K562 (cell line): ENCODE results near the gene ZBTB26. TPM values are rescaled to one million over a fixed set of nuclear protein-coding genes. Genes with fewer than 3 reads are reported as not detected.

Experiments used
- CEBPB ChIP-seq: fragments of 450-650 bp; IDR thresholded peaks from 2 replicates; pipeline ENCODE4 v1.6.1; 2016; ENCODE audit warnings: missing genetic modification characterization, missing compliant biosample characterization
- CXXC5 ChIP-seq: fragments of 250-450 bp; sonication (Bioruptor Pico); IDR thresholded peaks from 2 replicates; pipeline ENCODE4 v1.8.0; 2022; ENCODE audit warnings: inconsistent platforms, mild to moderate bottlenecking, moderate library complexity
- ESRRB ChIP-seq: fragments of 250-450 bp; sonication (Bioruptor Pico); IDR thresholded peaks from 2 replicates; pipeline ENCODE4 v1.5.0; 2020; ENCODE audit warnings: mild to moderate bottlenecking, moderate library complexity, borderline replicate concordance
- ETS2 ChIP-seq: IDR thresholded peaks from 2 replicates; pipeline ENCODE4 v1.6.1; 2016; ENCODE audit warnings: borderline replicate concordance, missing genetic modification characterization, mild to moderate bottlenecking, moderate library complexity, missing compliant biosample characterization; ENCODE audit not compliant: poor library complexity, severe bottlenecking
- FOXJ2 ChIP-seq: fragments of 200-800 bp; sonication (Bioruptor generic); IDR thresholded peaks from 2 replicates; pipeline ENCODE4 v1.6.1; 2016; ENCODE audit warnings: missing genetic modification characterization, missing compliant biosample characterization
- HDAC3 ChIP-seq: fragments of 450-650 bp; IDR thresholded peaks from 2 replicates; pipeline ENCODE4 v1.6.1; 2018; ENCODE audit warnings: borderline replicate concordance, mild to moderate bottlenecking, moderate library complexity; ENCODE audit not compliant: partially characterized antibody
- HMG20A ChIP-seq: fragments of 450-650 bp; formaldehyde crosslinking; conservative IDR thresholded peaks from 2 replicates; pipeline ENCODE4 v1.4.0; 2020; ENCODE audit warnings: mild to moderate bottlenecking, mixed read lengths
- KLF1 ChIP-seq: fragments of 450-650 bp; IDR thresholded peaks from 2 replicates; pipeline ENCODE4 v1.6.1; 2016; ENCODE audit warnings: missing genetic modification characterization, missing compliant biosample characterization
- MAFF ChIP-seq: IDR thresholded peaks from 2 replicates; pipeline ENCODE4 v1.6.1; 2012; ENCODE audit warnings: low read length, improper control_type of control experiment
- MAZ ChIP-seq, 2 experiments: fragments of 450-650 bp in 1 of 2; sonication (generic) in 1 of 2; formaldehyde crosslinking; IDR thresholded peaks in 1 of 2; conservative IDR thresholded peaks in 1 of 2; 2 replicates each; pipeline versions ENCODE4 v1.4.0 to v1.5.0; 2020; ENCODE audit warnings: mild to moderate bottlenecking in 1 of 2, missing genetic modification reagents in 1 of 2
- MECOM ChIP-seq: fragments of 250-450 bp; sonication (Bioruptor Pico); IDR thresholded peaks from 2 replicates; pipeline ENCODE4 v1.8.0; 2022; ENCODE audit warnings: inconsistent platforms
- MTA1 ChIP-seq: fragments of 450-650 bp; IDR thresholded peaks from 2 replicates; pipeline ENCODE4 v1.6.1; 2017; ENCODE audit warnings: borderline replicate concordance
- NR2C1 ChIP-seq, 2 experiments: fragments of 450-650 bp; IDR thresholded peaks; 2 replicates each; pipeline ENCODE4 v1.6.1; 2017; ENCODE audit warnings: mild to moderate bottlenecking in 2 of 2, antibody characterized with exemption in 1 of 2, inconsistent platforms in 1 of 2, missing compliant biosample characterization in 1 of 2, missing genetic modification characterization in 1 of 2
- PHTF2 ChIP-seq: fragments of 250-450 bp; sonication (Bioruptor Pico); IDR thresholded peaks from 2 replicates; pipeline ENCODE4 v1.5.0; 2021; ENCODE audit warnings: mild to moderate bottlenecking
- PYGO2 ChIP-seq: fragments of 450-650 bp; IDR thresholded peaks from 2 replicates; pipeline ENCODE4 v1.6.1; 2016; ENCODE audit warnings: mild to moderate bottlenecking, missing genetic modification characterization, moderate library complexity, missing compliant biosample characterization
- SMAD4 ChIP-seq: fragments of 250-450 bp; sonication (Bioruptor Pico); conservative IDR thresholded peaks from 2 replicates; pipeline ENCODE4 v1.8.0; 2021; ENCODE audit warnings: inconsistent platforms, mild to moderate bottlenecking, moderate library complexity
- TAF9B ChIP-seq: fragments of 450-650 bp; IDR thresholded peaks from 2 replicates; pipeline ENCODE4 v1.6.1; 2018; ENCODE audit warnings: mild to moderate bottlenecking; ENCODE audit not compliant: partially characterized antibody
- TCF3 ChIP-seq: sonication (generic); formaldehyde crosslinking; IDR thresholded peaks from 2 replicates; pipeline ENCODE4 v1.4.0; 2020; ENCODE audit warnings: mild to moderate bottlenecking, missing genetic modification reagents
- TOE1 ChIP-seq, 2 experiments: fragments of 450-650 bp in 1 of 2; sonication (generic) in 1 of 2; formaldehyde crosslinking in 1 of 2; IDR thresholded peaks; 2 replicates each; pipeline versions ENCODE4 v1.7.1 to v1.8.0; 2016 to 2022; ENCODE audit warnings: borderline replicate concordance in 2 of 2, mild to moderate bottlenecking in 2 of 2, antibody characterized with exemption in 1 of 2, inconsistent platforms in 1 of 2, low read depth in 1 of 2, missing genetic modification reagents in 1 of 2, moderate library complexity in 1 of 2
- ZC3H11A ChIP-seq: IDR thresholded peaks from 2 replicates; pipeline ENCODE4 v1.6.1; 2012; ENCODE audit warnings: low read depth, low read length, improper control_type of control experiment
- ZNF282 ChIP-seq: sonication (generic); formaldehyde crosslinking; IDR thresholded peaks from 2 replicates; pipeline ENCODE4 v1.8.1; 2023; ENCODE audit warnings: missing genetic modification reagents
- ZNF354B ChIP-seq: fragments of 250-450 bp; sonication (Bioruptor Pico); IDR thresholded peaks from 2 replicates; pipeline ENCODE4 v1.4.0; 2020
- ZNF75A ChIP-seq: fragments of 450-650 bp; formaldehyde crosslinking; IDR thresholded peaks from 2 replicates; pipeline ENCODE4 v1.4.0; 2020; ENCODE audit warnings: mild to moderate bottlenecking
- ZNF76 ChIP-seq: fragments of 250-450 bp; sonication (Bioruptor Pico); IDR thresholded peaks from 2 replicates; pipeline ENCODE4 v1.4.0; 2020; ENCODE audit warnings: mild to moderate bottlenecking, moderate library complexity, borderline replicate concordance
- polyA plus RNA-seq, 8 experiments: library from polyadenylated mRNA; depleted of rRNA in 4 of 8; stranded (reverse) in 5 of 8; unstranded in 3 of 8; fragments of >200 nt; fragmentation: Nextera tagmentation in 2 of 8; fragmentation: Illumina TruSeq in 1 of 8; extraction: Ambion mirVana in 2 of 8; extraction: Trizol in 1 of 8; gene quantifications; 2 replicates each; pipeline versions ENCODE4 v1.2.1 to v1.2.3, GENCODE V29; 2011 to 2014; ENCODE audit warnings: inconsistent platforms in 1 of 8, missing spikeins in 1 of 8
- total RNA-seq, 7 experiments: library from RNA; depleted of rRNA in 6 of 7; stranded (reverse); fragments of >200 nt in 6 of 7; fragmentation: Illumina TruSeq in 2 of 7; extraction: Trizol in 2 of 7; gene quantifications; 2 replicates each; pipeline versions ENCODE4 v1.2.1 to v1.2.3, GENCODE V29; 2011 to 2021; ENCODE audit warnings: low replicate concordance in 1 of 7
- TF ChIP-seq, protein P1 (sequence below): fragments of 450-650 bp; IDR thresholded peaks from 2 replicates; pipeline ENCODE4 v1.7.0; 2016; ENCODE audit warnings: borderline replicate concordance
- TF ChIP-seq, protein P2 (sequence below), 2 experiments: fragments of 450-650 bp in 1 of 2; sonication (generic) in 1 of 2; formaldehyde crosslinking; conservative IDR thresholded peaks; 2 replicates each; pipeline versions ENCODE4 v1.4.0 to v1.8.1; 2020 to 2022; ENCODE audit warnings: mild to moderate bottlenecking in 1 of 2, missing genetic modification reagents in 1 of 2

The ZBTB26 gene
- total and polyA plus RNA-seq, 9 of the 15 experiments (the other 6 are each of a cell fraction or from before 2014, with no cell fraction given), result 2.4 to 20.7 (median 5.0) TPM

DNA sequence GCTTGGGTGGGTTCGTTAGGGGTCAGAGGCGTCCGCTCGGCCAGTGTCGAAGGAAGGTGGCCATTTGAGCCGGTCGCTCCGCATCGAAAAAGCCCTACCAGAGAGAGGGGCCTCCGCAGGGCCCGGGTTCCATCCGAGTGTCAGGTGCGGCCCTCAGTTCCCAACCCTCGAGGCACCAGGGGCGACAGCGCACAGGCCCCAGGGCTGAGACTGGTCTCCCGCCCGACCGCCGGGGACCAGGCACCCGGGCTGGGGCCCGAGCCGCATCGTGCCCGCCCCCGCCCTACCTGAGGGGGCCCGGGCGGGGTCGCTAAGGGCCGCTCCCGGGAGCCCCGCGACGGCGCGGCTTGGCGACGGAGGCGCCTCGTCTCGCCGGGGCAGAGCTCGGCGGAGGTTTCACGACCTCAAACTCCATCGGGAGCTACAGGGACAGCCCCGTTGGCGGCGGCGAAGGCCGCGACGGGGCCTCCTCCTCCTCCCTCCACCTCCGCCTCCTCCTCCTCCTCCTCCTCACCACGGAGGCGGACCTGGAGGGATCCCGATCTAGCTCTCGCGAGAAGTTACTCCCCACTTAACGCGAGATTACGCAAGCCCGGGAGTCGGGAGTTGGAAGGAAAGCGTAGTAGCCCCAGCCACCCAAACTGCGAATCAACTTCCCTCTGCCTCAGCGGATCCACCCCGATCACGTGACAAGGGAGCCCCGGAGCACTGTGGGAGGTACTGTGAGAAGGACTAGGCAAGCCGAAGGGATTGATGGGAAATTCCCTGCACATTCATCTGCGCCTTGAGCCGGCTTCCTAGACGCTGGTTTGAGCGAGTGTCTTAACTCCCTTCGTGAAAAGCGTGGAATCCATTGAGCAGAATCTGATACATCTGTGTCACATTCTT, 26.2 kb downstream of the ZBTB26 start, which contains the start of gene RC3H2 (continued):
- no peak for TF ChIP-seq HMG20A (CRISPR knock-in tag)
- TF ChIP-seq, protein P1, sequence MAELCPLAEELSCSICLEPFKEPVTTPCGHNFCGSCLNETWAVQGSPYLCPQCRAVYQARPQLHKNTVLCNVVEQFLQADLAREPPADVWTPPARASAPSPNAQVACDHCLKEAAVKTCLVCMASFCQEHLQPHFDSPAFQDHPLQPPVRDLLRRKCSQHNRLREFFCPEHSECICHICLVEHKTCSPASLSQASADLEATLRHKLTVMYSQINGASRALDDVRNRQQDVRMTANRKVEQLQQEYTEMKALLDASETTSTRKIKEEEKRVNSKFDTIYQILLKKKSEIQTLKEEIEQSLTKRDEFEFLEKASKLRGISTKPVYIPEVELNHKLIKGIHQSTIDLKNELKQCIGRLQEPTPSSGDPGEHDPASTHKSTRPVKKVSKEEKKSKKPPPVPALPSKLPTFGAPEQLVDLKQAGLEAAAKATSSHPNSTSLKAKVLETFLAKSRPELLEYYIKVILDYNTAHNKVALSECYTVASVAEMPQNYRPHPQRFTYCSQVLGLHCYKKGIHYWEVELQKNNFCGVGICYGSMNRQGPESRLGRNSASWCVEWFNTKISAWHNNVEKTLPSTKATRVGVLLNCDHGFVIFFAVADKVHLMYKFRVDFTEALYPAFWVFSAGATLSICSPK, result no peak
- TF ChIP-seq KLF1 (tag), result peak; percentile 29; the same call in 1 of the 2 replicates
- no peak for TF ChIP-seq ESRRB (CRISPR knock-in tag)
- TF ChIP-seq, protein P2, sequence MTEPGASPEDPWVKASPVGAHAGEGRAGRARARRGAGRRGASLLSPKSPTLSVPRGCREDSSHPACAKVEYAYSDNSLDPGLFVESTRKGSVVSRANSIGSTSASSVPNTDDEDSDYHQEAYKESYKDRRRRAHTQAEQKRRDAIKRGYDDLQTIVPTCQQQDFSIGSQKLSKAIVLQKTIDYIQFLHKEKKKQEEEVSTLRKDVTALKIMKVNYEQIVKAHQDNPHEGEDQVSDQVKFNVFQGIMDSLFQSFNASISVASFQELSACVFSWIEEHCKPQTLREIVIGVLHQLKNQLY (CRISPR knock-in tag; conservative IDR thresholded peaks at IDR 0.05), result no peak
- peak; percentile 76 for TF ChIP-seq CXXC5 (CRISPR knock-in tag)
- no peak for TF ChIP-seq FOXJ2 (tag)
- no peak; the same call in 1 of the 2 replicates for TF ChIP-seq MTA1
- TF ChIP-seq MAFF, result no peak
- TF ChIP-seq SMAD4, result peak; percentile 52; the same call in 1 of the 2 replicates
- TF ChIP-seq TAF9B, result no peak
- no peak for TF ChIP-seq TCF3 (CRISPR knock-in tag)
- peak; percentile 56; the same call in 1 of the 2 replicates for TF ChIP-seq PHTF2 (CRISPR knock-in tag)
- TF ChIP-seq ZC3H11A, result no peak
- no peak for TF ChIP-seq ZNF75A (CRISPR knock-in tag)
- peak; percentile 100 for TF ChIP-seq TOE1 (IDR thresholded peaks at IDR 0.05; ENCODE audit: borderline replicate concordance)
- no peak for TF ChIP-seq TOE1 (CRISPR knock-in tag; IDR thresholded peaks at IDR 0.05; ENCODE audit: borderline replicate concordance, low read depth)
- TF ChIP-seq ETS2 (tag), result no peak
- TF ChIP-seq PYGO2 (tag), result no peak
- no peak for TF ChIP-seq HDAC3
- peak; percentile 92 for TF ChIP-seq CEBPB
- peak; percentile 80; the same call in 1 of the 2 replicates for TF ChIP-seq NR2C1 (IDR thresholded peaks at IDR 0.05)
- TF ChIP-seq NR2C1 (tag; IDR thresholded peaks at IDR 0.05), result peak; percentile 64; the same call in 1 of the 2 replicates
- TF ChIP-seq ZNF76 (CRISPR knock-in tag), result 0 out of 2 replicates have a peak, but pooled peaks have one; percentile 19
- no peak for TF ChIP-seq ZNF282 (CRISPR knock-in tag)
- no peak for TF ChIP-seq ZNF354B (CRISPR knock-in tag)
- TF ChIP-seq MECOM, result no peak
- peak; percentile 88 to 96 for TF ChIP-seq MAZ (CRISPR knock-in tag; conservative IDR thresholded peaks at IDR 0.05 in 1 of 2, IDR thresholded peaks at IDR 0.05 in 1 of 2)
